HG03064 (cell line): ENCODE measurements around the gene TASOR.

Source experiments
- ATAC-seq: cut with Tn5 transposase; IDR thresholded peaks from one replicate; pipeline ENCODE4 v1.9.1; 2021; ENCODE audit warnings: low read depth; ENCODE audit not compliant: unreplicated experiment

Gene TASOR

GRCh38 chr3:56684029-56684428 is 964 bp upstream of the TASOR start:
- ATAC-seq: no peak

GRCh38 chr3:56682462-56683121 is 473 bp downstream of the TASOR start:
- peak; percentile 65 for ATAC-seq

- peak; percentile 1 for ATAC-seq
Measured at GRCh38 chr3:56681984-56682461, 1.0 kb downstream of the TASOR start.

- ATAC-seq: no peak
Measured at GRCh38 chr3:56680054-56680580, 2.9 kb downstream of the TASOR start.

- ATAC-seq: peak; percentile 54
Measured at GRCh38 chr3:56677286-56677685, 5.8 kb downstream of the TASOR start.

- ATAC-seq: no peak
Measured at GRCh38 chr3:56673781-56674457, 9.1 kb downstream of the TASOR start.

GRCh38 chr3:56667973-56668579 is 15.0 kb downstream of the TASOR start:
- no peak for ATAC-seq

GRCh38 chr3:56664823-56665222 is 18.2 kb downstream of the TASOR start:
- no peak for ATAC-seq

GRCh38 chr3:56655709-56656108 is 27.4 kb downstream of the TASOR start:
- ATAC-seq: no peak

- no peak for ATAC-seq
Measured at GRCh38 chr3:56654460-56654859, 28.6 kb downstream of the TASOR start.

- ATAC-seq: no peak
Measured at GRCh38 chr3:56645407-56645806, 37.7 kb downstream of the TASOR start.

GRCh38 chr3:56633602-56634535 is 49.2 kb downstream of the TASOR start:
- ATAC-seq: no peak
